CD4-positive, alpha-beta memory T cell (primary cell): ENCODE measurements around the gene GNL2. TPM values are rescaled to one million over a fixed set of nuclear protein-coding genes. Genes with fewer than 3 reads are reported as not detected.
"Not testable (repeated sequence)": the region's sequence is repeated elsewhere in the genome, so short reads cannot be mapped to it uniquely, and the experiment has no call there.

ENCODE experiments used
- CTCF ChIA-PET: fragments of 350-600 bp; sonication (Branson Sonifier 250); formaldehyde crosslinking; loops from one replicate; lab custom pipeline; 2021; ENCODE audit warnings: inconsistent platforms; ENCODE audit not compliant: partially characterized antibody; lab: Charles Lee
- POLR2A ChIA-PET: fragments of 350-600 bp; sonication (Branson Sonifier 250); formaldehyde crosslinking; loops from one replicate; lab custom pipeline; 2021; ENCODE audit not compliant: partially characterized antibody; lab: Charles Lee
- DNase-seq, 5 donors: peaks; one replicate each; pipeline versions ENCODE4 v3.0.0 to v3.0.0-alpha.2; 2020 to 2022; ENCODE audit warnings: mixed read lengths in 1 of 5
- H3K27ac ChIP-seq: one replicate; pipeline ENCODE4 v1.7.0; 2013; ENCODE audit warnings: low read depth, low read length
- H3K27me3 ChIP-seq: 2 replicates; pipeline ENCODE4 v1.7.0; 2013; ENCODE audit warnings: mild to moderate bottlenecking, low read length, moderate library complexity; ENCODE audit not compliant: insufficient read depth
- H3K36me3 ChIP-seq: 2 replicates; pipeline ENCODE4 v1.7.0; 2013; ENCODE audit warnings: mild to moderate bottlenecking, low read length, moderate library complexity; ENCODE audit not compliant: insufficient read depth
- H3K4me1 ChIP-seq: 2 replicates; pipeline ENCODE4 v1.7.0; 2013; ENCODE audit warnings: mild to moderate bottlenecking, low read length, moderate library complexity; ENCODE audit not compliant: insufficient read depth
- H3K4me3 ChIP-seq, 2 donors: one replicate each; pipeline ENCODE4 v1.7.0; 2013; ENCODE audit warnings: low read length in 2 of 2, mild to moderate bottlenecking in 1 of 2
- H3K9me3 ChIP-seq, 2 donors: one replicate each; pipeline ENCODE4 v1.7.0; 2013; ENCODE audit warnings: low read length in 2 of 2, control low read depth in 1 of 2; ENCODE audit not compliant: control insufficient read depth in 1 of 2
- H3K27ac Mint-ChIP-seq, 7 donors: one replicate each; pipeline ENCODE4 v1.8.0; 2020 to 2021; ENCODE audit warnings: mixed read lengths in 7 of 7, mild to moderate bottlenecking in 6 of 7, inconsistent platforms in 3 of 7, moderate library complexity in 3 of 7
- H3K27me3 Mint-ChIP-seq, 2 donors: one replicate each; pipeline ENCODE4 v1.8.0; 2020 to 2021; ENCODE audit warnings: mixed read lengths in 2 of 2
- H3K36me3 Mint-ChIP-seq, 2 donors: one replicate each; pipeline ENCODE4 v1.8.0; 2020 to 2021; ENCODE audit warnings: mixed read lengths in 2 of 2, inconsistent platforms in 1 of 2, mild to moderate bottlenecking in 1 of 2
- H3K4me1 Mint-ChIP-seq, 4 donors: one replicate each; pipeline ENCODE4 v1.8.0; 2020 to 2021; ENCODE audit warnings: mixed read lengths in 4 of 4, mild to moderate bottlenecking in 1 of 4
- H3K4me3 Mint-ChIP-seq, 8 donors: one replicate each; pipeline ENCODE4 v1.8.0; 2020 to 2021; ENCODE audit warnings: mixed read lengths in 8 of 8, mild to moderate bottlenecking in 7 of 8, moderate library complexity in 6 of 8, inconsistent platforms in 3 of 8
- H3K9me3 Mint-ChIP-seq, 8 donors: one replicate each; pipeline ENCODE4 v1.8.0; 2020 to 2021; ENCODE audit warnings: mixed read lengths in 8 of 8, mild to moderate bottlenecking in 5 of 8, inconsistent platforms in 3 of 8, moderate library complexity in 1 of 8
- intact Hi-C: fragments of 100-400 bp; cut with micrococcal nuclease; formaldehyde crosslinking; loops from one replicate; pipeline ENCODE4 v1.15.1; 2023
- polyA plus RNA-seq, 2 donors: library from polyadenylated mRNA; unstranded; fragments of 300-500 nt; fragmentation: Illumina TruSeq; gene quantifications; one replicate each; pipeline ENCODE4 v1.2.3, GENCODE V29; 2021
- total RNA-seq, 2 experiments: library from RNA; stranded (reverse); gene quantifications; one replicate each; pipeline ENCODE4 v1.2.3, GENCODE V29; 2021

The GNL2 gene
- total and polyA plus RNA-seq, 4 experiments from 2014 or later, result 33.6 to 56.3 (median 35.5) TPM

GRCh38 chr1:37553598-37553926, 42.2 kb downstream of the GNL2 start:
- Mint-ChIP-seq H3K27ac (peak overlapping the region; percentile 81 to 100 (median 98)), H3K9me3 (no peaks in the 10 kb centered on the region)
- DNase-seq, result no peak

GRCh38 chr1:37549341-37549740, 46.4 kb downstream of the GNL2 start:
- ChIA-PET CTCF (interaction anchor here (0.8 to 3.1 kb wide), 4 partner anchors 35 to 127 kb away, joined by 3 to 14 read pairs (median 3); partner anchors contain the start of gene MEAF6), POLR2A (interaction anchor here (1.4 kb wide), 1 partner anchor 74 kb away, joined by 4 read pairs; no protein-coding TSS in a partner anchor)
- Histone ChIP-seq H3K9me3 (no peaks in the 10 kb centered on the region), H3K4me3 (no peak overlapping the region), H3K4me1 (peaks cover 30% of the 10 kb centered on the region), H3K27me3 (no peaks in the 10 kb centered on the region), H3K27ac (no peak overlapping the region), H3K36me3 (peaks cover 36% of the 10 kb centered on the region)
- no peak for DNase-seq
- Mint-ChIP-seq H3K27ac (peak overlapping the region in 3 of 7 donors; percentile 5 to 38 (median 17)), H3K27me3 (no peaks in the 10 kb centered on the region), H3K36me3 (peaks cover 38 to 66% of the 10 kb centered on the region in 2 donors), H3K4me3 (no peak overlapping the region), H3K9me3 (peaks cover 0 to 2% (median 0%) of the 10 kb centered on the region in 8 donors), H3K4me1 (peaks cover 28 to 53% (median 40%) of the 10 kb centered on the region in 4 donors)
- intact Hi-C loops, result no loop called here

More at GRCh38 chr1:37553598-37553926, 42.2 kb downstream of the GNL2 start:
- CTCF ChIA-PET, result interaction anchor here (0.6 to 2.0 kb wide), 4 partner anchors 39 to 138 kb away, joined by 3 to 13 read pairs (median 4); partner anchors contain the start of gene MEAF6
- no peaks in the 10 kb centered on the region for H3K27me3 Mint-ChIP-seq
- peak overlapping the region; percentile 96 for H3K27ac ChIP-seq
- peaks cover 30% of the 10 kb centered on the region for H3K4me1 ChIP-seq
- intact Hi-C loops, result no loop called here
- H3K4me1 Mint-ChIP-seq, result peaks cover 29 to 50% (median 39%) of the 10 kb centered on the region in 4 donors
- H3K9me3 ChIP-seq, result no peaks in the 10 kb centered on the region
- peaks cover 10% of the 10 kb centered on the region for H3K36me3 ChIP-seq
- peaks cover 24 to 41% of the 10 kb centered on the region in 2 donors for H3K36me3 Mint-ChIP-seq
- H3K4me3 Mint-ChIP-seq, result peak overlapping the region; percentile 95 to 100 (median 98)
- H3K27me3 ChIP-seq, result no peaks in the 10 kb centered on the region
- POLR2A ChIA-PET, result interaction anchor here (0.6 to 1.8 kb wide), 9 partner anchors 29 to 137 kb away, joined by 3 to 15 read pairs (median 4); partner anchors contain the start of genes GNL2 and MEAF6
- peak overlapping the region; percentile 96 to 99 for H3K4me3 ChIP-seq

DNA sequence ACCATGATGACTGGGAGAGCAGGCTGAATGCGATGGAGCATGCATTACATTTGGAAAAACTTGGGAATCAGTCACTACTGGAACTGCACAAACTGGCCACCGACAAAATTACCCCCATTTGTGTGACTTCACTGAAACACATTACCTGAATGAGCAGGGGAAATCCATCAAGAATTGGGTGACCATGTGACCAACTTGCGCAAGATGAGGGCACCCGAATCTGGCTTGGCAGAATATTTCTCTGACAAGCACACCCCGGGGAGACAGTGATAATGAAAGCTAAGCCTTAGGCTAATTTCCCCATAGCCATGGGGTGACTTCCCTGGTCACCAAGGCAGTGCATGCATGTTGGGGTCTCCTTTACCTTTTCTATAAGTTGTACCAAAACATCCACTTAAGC, 50.7 kb downstream of the GNL2 start:
- ChIA-PET POLR2A (no interaction called here), CTCF (no interaction called here)
- Histone ChIP-seq H3K36me3 (peaks cover 33% of the 10 kb centered on the region), H3K4me1 (no peaks in the 10 kb centered on the region), H3K27me3 (no peaks in the 10 kb centered on the region), H3K9me3 (no peaks in the 10 kb centered on the region), H3K27ac (no peak overlapping the region), H3K4me3 (no peak overlapping the region)
- Mint-ChIP-seq H3K27me3 (no peaks in the 10 kb centered on the region), H3K4me3 (no peak overlapping the region), H3K4me1 (peaks cover 5 to 19% (median 14%) of the 10 kb centered on the region in 4 donors), H3K36me3 (peaks cover 48 to 64% of the 10 kb centered on the region in 2 donors), H3K9me3 (peaks cover 0 to 2% (median 0%) of the 10 kb centered on the region in 8 donors), H3K27ac (peak overlapping the region in 2 of 7 donors; percentile 29 to 34)
- DNase-seq, result no peak
- intact Hi-C loops, result no loop called here

DNA sequence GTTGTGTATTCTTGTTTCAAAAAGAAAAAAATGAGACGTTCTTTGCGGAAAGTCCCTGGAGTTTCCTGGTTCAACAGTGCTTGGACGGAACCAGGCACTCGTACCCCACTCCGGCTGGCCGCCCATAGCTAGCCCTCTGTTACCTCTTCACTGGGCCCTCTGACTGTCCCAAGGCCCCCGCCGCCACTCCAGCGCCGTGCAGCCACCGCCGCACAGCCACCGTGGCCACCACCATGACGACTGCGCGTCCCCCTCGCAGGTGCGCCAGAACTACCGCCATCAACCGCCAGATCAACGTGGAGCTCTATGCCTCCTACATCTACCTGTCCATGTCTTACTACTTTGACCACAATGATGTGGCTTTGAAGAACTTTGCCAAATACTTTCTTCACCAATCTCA, 51.2 kb downstream of the GNL2 start:
- intact Hi-C loops, result no loop called here
- CTCF ChIA-PET, result no interaction called here
- Histone ChIP-seq H3K27ac (no peak overlapping the region), H3K4me3 (no peak overlapping the region), H3K27me3 (no peaks in the 10 kb centered on the region), H3K9me3 (no peaks in the 10 kb centered on the region), H3K36me3 (peaks cover 38% of the 10 kb centered on the region), H3K4me1 (no peaks in the 10 kb centered on the region)
- Mint-ChIP-seq H3K4me3 (no peak overlapping the region), H3K36me3 (peaks cover 45 to 63% of the 10 kb centered on the region in 2 donors), H3K9me3 (peaks cover 0 to 2% (median 0%) of the 10 kb centered on the region in 8 donors), H3K4me1 (peaks cover 2 to 14% (median 10%) of the 10 kb centered on the region in 4 donors), H3K27ac (peak overlapping the region in 1 of 7 donors; percentile 22), H3K27me3 (no peaks in the 10 kb centered on the region)
- DNase-seq, result no peak
- POLR2A ChIA-PET, result no interaction called here

DNA sequence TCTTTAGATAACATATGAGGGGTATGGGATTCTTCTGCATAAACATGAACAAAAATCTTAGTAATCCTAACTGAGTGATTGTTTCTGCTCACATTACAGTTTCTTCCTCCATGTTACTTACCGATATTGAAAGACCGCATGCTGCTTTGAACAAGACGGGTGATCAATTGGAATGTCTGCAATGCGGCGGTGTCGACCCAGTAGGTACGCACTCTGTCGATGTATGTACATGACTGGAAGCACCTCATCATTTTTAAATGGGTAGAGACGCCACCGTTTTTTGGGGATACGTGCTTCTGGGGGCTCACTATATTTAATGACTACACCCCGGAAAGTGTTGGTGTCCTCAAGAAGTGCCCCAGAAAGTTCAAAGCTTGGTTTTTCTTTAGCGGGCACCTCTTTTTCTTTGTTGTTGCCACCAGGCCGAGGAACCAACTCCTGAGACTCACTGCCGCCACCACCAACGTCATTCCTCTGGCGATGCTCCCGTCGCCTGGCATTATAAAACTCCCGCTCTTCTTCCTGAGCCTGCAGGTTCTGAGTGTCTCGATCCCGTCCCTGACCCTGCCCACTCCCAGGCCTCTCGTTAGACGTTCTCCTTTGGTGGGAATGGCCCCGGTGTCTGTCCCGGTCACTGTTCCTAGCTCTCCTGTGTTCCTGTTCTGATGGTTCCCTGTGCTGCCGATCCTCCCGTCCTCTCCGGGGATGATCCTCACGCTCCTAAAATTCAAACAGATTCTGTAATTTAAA, 55.5 kb downstream of the GNL2 start:
- Mint-ChIP-seq H3K36me3 (peaks cover 56 to 75% of the 10 kb centered on the region in 2 donors), H3K27me3 (no peaks in the 10 kb centered on the region), H3K4me3 (peak overlapping the region in 1 of 8 donors; percentile 35), H3K27ac (no peak overlapping the region), H3K4me1 (peaks cover 2 to 18% (median 10%) of the 10 kb centered on the region in 4 donors), H3K9me3 (no peaks in the 10 kb centered on the region)
- CTCF ChIA-PET, result no interaction called here
- no peaks in the 10 kb centered on the region for H3K4me1 ChIP-seq
- peaks cover 50% of the 10 kb centered on the region for H3K36me3 ChIP-seq
- no peaks in the 10 kb centered on the region for H3K9me3 ChIP-seq
- no peak overlapping the region for H3K4me3 ChIP-seq
- intact Hi-C loops, result no loop called here
- no peaks in the 10 kb centered on the region for H3K27me3 ChIP-seq
- no peak for DNase-seq
- POLR2A ChIA-PET, result no interaction called here
- H3K27ac ChIP-seq, result no peak overlapping the region

GRCh38 chr1:37539154-37539553, 56.6 kb downstream of the GNL2 start:
- H3K4me3 Mint-ChIP-seq, H3K27me3 ChIP-seq, H3K9me3 ChIP-seq, intact Hi-C loops, H3K4me1 ChIP-seq, CTCF ChIA-PET, H3K9me3 Mint-ChIP-seq, DNase-seq, POLR2A ChIA-PET, H3K27me3 Mint-ChIP-seq, H3K4me3 ChIP-seq, H3K27ac ChIP-seq: not testable (repeated sequence)
- H3K36me3 ChIP-seq, result peaks cover 40% of the 10 kb centered on the region
- peaks cover 49 to 72% of the 10 kb centered on the region in 2 donors for H3K36me3 Mint-ChIP-seq
- peaks cover 3 to 23% (median 10%) of the 10 kb centered on the region in 4 donors for H3K4me1 Mint-ChIP-seq
- peak overlapping the region in 2 of 7 donors; percentile 25 to 41 for H3K27ac Mint-ChIP-seq

GRCh38 chr1:37537378-37537777, 58.4 kb downstream of the GNL2 start:
- intact Hi-C loops, result no loop called here
- CTCF ChIA-PET, result no interaction called here
- H3K4me1 Mint-ChIP-seq, result peaks cover 3 to 23% (median 10%) of the 10 kb centered on the region in 4 donors
- no peak for DNase-seq
- H3K36me3 Mint-ChIP-seq, result peaks cover 40 to 66% of the 10 kb centered on the region in 2 donors
- no peak overlapping the region for H3K27ac ChIP-seq
- no peaks in the 10 kb centered on the region for H3K27me3 ChIP-seq
- H3K4me3 Mint-ChIP-seq, result no peak overlapping the region
- H3K9me3 ChIP-seq, result no peaks in the 10 kb centered on the region
- POLR2A ChIA-PET, result no interaction called here
- H3K36me3 ChIP-seq, result peaks cover 40% of the 10 kb centered on the region
- H3K27ac Mint-ChIP-seq, result peak overlapping the region in 3 of 7 donors; percentile 23 to 43 (median 34)
- H3K4me1 ChIP-seq, result no peaks in the 10 kb centered on the region
- H3K27me3 Mint-ChIP-seq, result no peaks in the 10 kb centered on the region
- no peak overlapping the region for H3K4me3 ChIP-seq
- no peaks in the 10 kb centered on the region for H3K9me3 Mint-ChIP-seq
